Activated CD8-positive, alpha-beta T cell treated with anti-CD3 and anti-CD28 coated beads, Interleukin-2, amount 10 ng/mL, durations not matched to agents 7 days and 5 days (primary cell): Measurements from ENCODE around the gene GPR83. TPM values are rescaled to one million over a fixed set of nuclear protein-coding genes. Genes with fewer than 3 reads are reported as not detected.
"Not testable (repeated sequence)": the region's sequence is repeated elsewhere in the genome, so short reads cannot be mapped to it uniquely, and the experiment has no call there.

ENCODE experiments used
- ATAC-seq: fragments of 150-1000 bp; cut with Tn5 transposase; one replicate; pipeline ENCODE4 v1.10.0; 2021; ENCODE audit warnings: moderate library complexity
- CTCF ChIA-PET: fragments of 350-600 bp; sonication (Branson Sonifier 250); formaldehyde crosslinking; loops from one replicate; lab custom pipeline; 2021; ENCODE audit warnings: antibody characterized with exemption; lab: Charles Lee
- POLR2A ChIA-PET: fragments of 350-600 bp; sonication (Branson Sonifier 250); formaldehyde crosslinking; loops from one replicate; lab custom pipeline; 2021; ENCODE audit warnings: antibody characterized with exemption; lab: Charles Lee
- DNase-seq: peaks from one replicate; pipeline ENCODE4 v3.0.0-alpha.2; 2020
- H3K27ac Mint-ChIP-seq: one replicate; pipeline ENCODE4 v1.8.0; 2021; ENCODE audit warnings: mild to moderate bottlenecking, mixed read lengths
- H3K27me3 Mint-ChIP-seq: one replicate; pipeline ENCODE4 v1.8.0; 2021; ENCODE audit warnings: low read depth, mixed read lengths
- H3K36me3 Mint-ChIP-seq: one replicate; pipeline ENCODE4 v1.8.0; 2021; ENCODE audit warnings: low read depth, mixed read lengths
- H3K4me1 Mint-ChIP-seq: one replicate; pipeline ENCODE4 v1.8.0; 2021; ENCODE audit warnings: low read depth, mixed read lengths
- H3K4me3 Mint-ChIP-seq: one replicate; pipeline ENCODE4 v1.8.0; 2021; ENCODE audit warnings: mild to moderate bottlenecking, mixed read lengths
- H3K9me3 Mint-ChIP-seq: one replicate; pipeline ENCODE4 v1.8.0; 2022; ENCODE audit warnings: mixed read lengths; ENCODE audit not compliant: insufficient read depth
- total RNA-seq, 2 experiments: library from RNA; stranded (reverse); gene quantifications; one replicate each; pipeline ENCODE4 v1.2.3, GENCODE V29; 2021

The GPR83 gene
- total RNA-seq, 2 experiments from 2014 or later = not detected

DNA sequence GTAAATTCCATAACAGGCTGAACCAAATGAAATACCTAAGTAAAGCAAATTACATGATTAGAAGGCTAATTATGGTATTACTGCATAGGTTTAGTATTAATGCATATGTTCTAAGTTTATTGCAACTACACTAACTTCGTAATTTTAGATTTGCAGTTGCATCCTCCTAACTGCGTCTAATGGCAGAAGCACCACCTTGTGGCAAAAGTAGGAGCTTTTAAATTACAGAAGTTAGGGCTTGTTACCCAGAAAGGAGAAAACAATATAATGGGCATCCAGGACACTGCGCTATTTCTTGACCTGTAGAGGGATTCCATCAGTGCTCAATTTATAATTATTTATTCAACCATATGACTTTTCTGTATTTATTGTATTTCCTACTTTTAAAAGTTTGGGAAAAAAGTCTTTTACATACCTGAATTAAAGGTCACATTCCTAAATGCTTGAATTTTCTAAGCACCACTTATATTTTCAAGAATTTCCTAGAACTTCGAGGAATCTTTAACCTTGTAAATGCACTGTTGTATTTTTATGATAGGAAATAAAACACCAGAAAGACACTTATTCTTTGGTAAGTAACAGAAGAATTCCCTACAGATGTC is 16.3 kb upstream of the GPR83 start:
- no peaks in the 10 kb centered on the region for H3K27me3 Mint-ChIP-seq
- no peaks in the 10 kb centered on the region for H3K9me3 Mint-ChIP-seq
- H3K27ac Mint-ChIP-seq = no peak overlapping the region
- DNase-seq = no peak
- ATAC-seq = no peak
- CTCF ChIA-PET = interaction anchor here (0.7 to 1.4 kb wide), 3 partner anchors 16 to 498 kb away, joined by 3 to 4 read pairs (median 3); no protein-coding TSS in a partner anchor
- H3K4me1 Mint-ChIP-seq = no peaks in the 10 kb centered on the region
- POLR2A ChIA-PET = no interaction called here
- peaks cover 22% of the 10 kb centered on the region for H3K36me3 Mint-ChIP-seq
- H3K4me3 Mint-ChIP-seq = no peak overlapping the region

- no peak for DNase-seq
- Mint-ChIP-seq H3K36me3 (peaks cover 5% of the 10 kb centered on the region), H3K4me3 (no peak overlapping the region), H3K4me1 (peaks cover 8% of the 10 kb centered on the region), H3K27ac (no peak overlapping the region), H3K27me3 (peaks cover 20% of the 10 kb centered on the region), H3K9me3 (peaks cover 11% of the 10 kb centered on the region)
- ChIA-PET CTCF (no interaction called here), POLR2A (no interaction called here)
- ATAC-seq = no peak
Observed at GRCh38 chr11:94405062-94405833, 4.0 kb upstream of the GPR83 start.

- DNase-seq = no peak
- POLR2A ChIA-PET = no interaction called here
- no peaks in the 10 kb centered on the region for H3K9me3 Mint-ChIP-seq
- peaks cover 40% of the 10 kb centered on the region for H3K27me3 Mint-ChIP-seq
- H3K36me3 Mint-ChIP-seq = no peaks in the 10 kb centered on the region
- CTCF ChIA-PET = no interaction called here
- peaks cover 8% of the 10 kb centered on the region for H3K4me1 Mint-ChIP-seq
- no peak overlapping the region for H3K4me3 Mint-ChIP-seq
- H3K27ac Mint-ChIP-seq = no peak overlapping the region
- ATAC-seq = no peak
Observed at GRCh38 chr11:94402355-94402754, 1.1 kb upstream of the GPR83 start.

- Mint-ChIP-seq H3K27me3 (peaks cover 40% of the 10 kb centered on the region), H3K4me1 (peaks cover 8% of the 10 kb centered on the region), H3K4me3 (no peak overlapping the region), H3K36me3 (no peaks in the 10 kb centered on the region), H3K9me3 (no peaks in the 10 kb centered on the region), H3K27ac (no peak overlapping the region)
- ATAC-seq (no peak), DNase-seq (no peak)
- CTCF ChIA-PET = no interaction called here
- POLR2A ChIA-PET = no interaction called here
Observed at GRCh38 chr11:94401773-94402265, 600 bp upstream of the GPR83 start.

DNA sequence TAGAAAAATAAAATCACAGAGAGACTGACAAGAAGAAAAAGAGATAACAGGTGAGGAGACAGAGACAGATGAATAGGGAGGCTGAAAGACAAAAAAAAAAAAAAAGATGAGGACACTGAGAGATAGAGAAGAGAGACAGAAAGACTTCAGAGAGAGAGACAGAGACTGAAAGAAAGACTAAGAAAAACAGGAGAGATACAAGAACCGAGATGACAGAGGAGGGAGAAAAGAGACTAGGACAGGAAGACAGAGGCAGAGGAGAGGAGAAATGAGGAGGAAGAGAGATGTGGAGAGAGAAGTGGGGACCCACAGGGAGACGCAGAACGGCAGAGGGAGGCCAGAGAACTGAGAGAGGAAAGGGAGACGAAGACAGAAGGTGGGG is 771 bp downstream of the GPR83 start:
- Mint-ChIP-seq H3K27me3 (peaks cover 40% of the 10 kb centered on the region), H3K9me3 (no peaks in the 10 kb centered on the region), H3K27ac (no peak overlapping the region), H3K4me1 (peaks cover 8% of the 10 kb centered on the region), H3K36me3 (no peaks in the 10 kb centered on the region), H3K4me3 (no peak overlapping the region)
- DNase-seq = no peak
- CTCF ChIA-PET = no interaction called here
- peak; percentile 30 for ATAC-seq
- POLR2A ChIA-PET = no interaction called here

DNA sequence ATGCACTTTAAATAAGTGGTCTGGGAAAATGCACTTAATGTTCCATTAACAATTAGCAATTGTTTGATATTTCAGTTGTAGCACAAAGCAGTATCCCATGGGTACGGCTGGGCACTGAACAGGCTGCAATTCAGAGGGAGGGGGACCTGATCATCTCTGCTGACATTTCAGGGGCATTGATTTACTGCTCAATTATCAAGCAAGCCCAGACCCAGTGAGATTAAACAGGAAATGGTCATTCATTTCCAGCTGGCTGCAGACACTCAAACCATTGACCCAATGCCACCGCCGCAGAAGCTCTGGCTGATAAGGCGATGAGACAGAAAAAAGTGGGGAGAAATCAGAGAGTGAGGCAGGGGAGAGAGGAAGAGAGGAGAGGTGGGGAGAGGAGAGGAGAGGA is 1.2 kb downstream of the GPR83 start:
- POLR2A ChIA-PET = no interaction called here
- DNase-seq (no peak), ATAC-seq (no peak)
- Mint-ChIP-seq H3K27ac (no peak overlapping the region), H3K4me1 (peaks cover 8% of the 10 kb centered on the region), H3K27me3 (peaks cover 40% of the 10 kb centered on the region), H3K4me3 (no peak overlapping the region), H3K9me3 (no peaks in the 10 kb centered on the region), H3K36me3 (no peaks in the 10 kb centered on the region)
- CTCF ChIA-PET = no interaction called here

DNA sequence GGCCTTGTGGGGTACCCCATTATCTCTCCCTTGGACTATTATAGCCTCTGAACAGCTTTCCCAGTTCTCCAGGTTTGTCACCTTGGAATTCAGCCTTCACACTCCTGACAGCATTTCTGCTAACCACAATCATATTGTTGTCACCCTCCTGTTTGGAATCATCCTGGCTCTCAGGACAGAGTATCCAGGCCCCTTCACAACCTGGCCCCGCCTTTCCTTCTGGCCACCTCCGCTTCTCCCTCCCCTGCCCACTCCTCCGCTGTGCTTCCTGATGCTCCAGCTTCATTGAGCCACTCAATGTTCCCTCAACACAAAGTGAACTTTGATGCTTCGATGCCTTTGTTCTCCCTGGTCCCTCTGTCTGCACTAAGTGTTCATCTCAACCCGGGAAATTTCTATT is 3.1 kb downstream of the GPR83 start:
- H3K27me3 Mint-ChIP-seq = peaks cover 40% of the 10 kb centered on the region
- no peak overlapping the region for H3K27ac Mint-ChIP-seq
- ATAC-seq (no peak), DNase-seq (no peak)
- no peaks in the 10 kb centered on the region for H3K9me3 Mint-ChIP-seq
- ChIA-PET CTCF (no interaction called here), POLR2A (no interaction called here)
- peaks cover 8% of the 10 kb centered on the region for H3K4me1 Mint-ChIP-seq
- H3K4me3 Mint-ChIP-seq = no peak overlapping the region
- no peaks in the 10 kb centered on the region for H3K36me3 Mint-ChIP-seq

- DNase-seq (no peak), ATAC-seq (no peak)
- H3K4me3 Mint-ChIP-seq = no peak overlapping the region
- POLR2A ChIA-PET = no interaction called here
- H3K9me3 Mint-ChIP-seq = no peaks in the 10 kb centered on the region
- H3K27me3 Mint-ChIP-seq = peaks cover 28% of the 10 kb centered on the region
- H3K4me1 Mint-ChIP-seq = peaks cover 6% of the 10 kb centered on the region
- no peak overlapping the region for H3K27ac Mint-ChIP-seq
- CTCF ChIA-PET = no interaction called here
- no peaks in the 10 kb centered on the region for H3K36me3 Mint-ChIP-seq
Observed at GRCh38 chr11:94396282-94396681, 4.9 kb downstream of the GPR83 start.

- H3K4me1 Mint-ChIP-seq, CTCF ChIA-PET, H3K36me3 Mint-ChIP-seq, H3K9me3 Mint-ChIP-seq, H3K4me3 Mint-ChIP-seq, H3K27me3 Mint-ChIP-seq, H3K27ac Mint-ChIP-seq, ATAC-seq, POLR2A ChIA-PET, DNase-seq: not testable (repeated sequence)
Observed at GRCh38 chr11:94391937-94392336, 9.3 kb downstream of the GPR83 start.

GRCh38 chr11:94379613-94380012 is 21.6 kb downstream of the GPR83 start:
- ATAC-seq = no peak
- ChIA-PET CTCF (interaction anchor here (1.1 kb wide), 1 partner anchor 8 kb away, joined by 3 read pairs; no protein-coding TSS in a partner anchor), POLR2A (no interaction called here)
- H3K27me3 Mint-ChIP-seq = no peaks in the 10 kb centered on the region
- H3K4me1 Mint-ChIP-seq = no peaks in the 10 kb centered on the region
- no peak overlapping the region for H3K27ac Mint-ChIP-seq
- H3K9me3 Mint-ChIP-seq = no peaks in the 10 kb centered on the region
- H3K4me3 Mint-ChIP-seq = no peak overlapping the region
- no peak for DNase-seq
- H3K36me3 Mint-ChIP-seq = no peaks in the 10 kb centered on the region

DNA sequence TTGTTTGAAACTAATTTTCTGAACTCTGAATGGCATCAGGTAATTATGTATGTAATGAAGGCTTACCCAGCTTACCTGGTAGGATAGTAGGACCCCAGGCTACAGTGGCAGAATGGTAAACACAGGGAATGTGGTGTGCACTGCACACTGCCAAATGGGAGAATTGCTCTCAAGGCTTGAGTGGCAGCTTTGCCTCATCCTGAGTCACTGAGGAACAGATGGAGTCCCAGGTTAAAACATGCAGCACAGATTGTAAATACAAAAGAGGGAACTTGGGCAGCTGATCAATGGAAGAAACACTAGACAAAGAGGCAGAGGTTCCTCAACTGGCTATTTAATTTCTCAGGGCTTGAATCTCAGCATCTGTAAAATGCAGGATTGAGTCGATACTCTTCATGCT is 24.4 kb downstream of the GPR83 start:
- Mint-ChIP-seq H3K4me1 (no peaks in the 10 kb centered on the region), H3K27ac (no peak overlapping the region), H3K36me3 (no peaks in the 10 kb centered on the region), H3K27me3 (peaks cover 6% of the 10 kb centered on the region), H3K9me3 (peaks cover under 1% of the 10 kb centered on the region), H3K4me3 (no peak overlapping the region)
- ChIA-PET CTCF (no interaction called here), POLR2A (no interaction called here)
- ATAC-seq (no peak), DNase-seq (no peak)

DNA sequence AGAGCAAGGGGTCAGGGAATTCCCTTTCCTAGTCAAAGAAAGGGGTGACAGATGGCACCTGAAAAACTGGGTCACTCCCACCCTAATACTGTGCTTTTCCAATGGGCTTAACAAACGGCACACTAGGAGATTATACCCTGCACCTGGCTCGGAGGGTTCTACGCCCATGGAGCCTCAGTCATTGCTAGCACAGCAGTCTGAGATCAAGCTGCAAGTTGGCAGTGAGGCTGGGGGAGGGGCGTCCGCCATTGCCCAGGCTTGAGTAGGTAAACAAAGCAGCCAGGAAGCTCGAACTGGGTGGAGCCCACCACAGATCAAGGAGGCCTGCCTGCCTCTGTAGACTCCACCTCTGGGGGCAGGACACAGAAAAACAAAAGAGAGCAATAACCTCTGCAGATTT is 30.6 kb downstream of the GPR83 start:
- not testable (repeated sequence) for H3K27me3 Mint-ChIP-seq, H3K4me1 Mint-ChIP-seq, ATAC-seq, H3K27ac Mint-ChIP-seq, H3K4me3 Mint-ChIP-seq, H3K36me3 Mint-ChIP-seq, DNase-seq, H3K9me3 Mint-ChIP-seq
- ChIA-PET POLR2A (interaction anchor here (1.1 kb wide), 1 partner anchor 124 kb away, joined by 3 read pairs; no protein-coding TSS in a partner anchor), CTCF (interaction anchor here (1.3 kb wide), 1 partner anchor 9 kb away, joined by 3 read pairs; no protein-coding TSS in a partner anchor)
